HG02943 (cell line): Measurements from ENCODE around the gene AATK.
"Not testable (repeated sequence)": the region's sequence is repeated elsewhere in the genome, so short reads cannot be mapped to it uniquely, and the experiment has no call there.

Experiments
- ATAC-seq: cut with Tn5 transposase; IDR thresholded peaks from one replicate; pipeline ENCODE4 v1.9.1; 2021; ENCODE audit warnings: mild to moderate bottlenecking, low read depth, moderate library complexity; ENCODE audit not compliant: unreplicated experiment

The AATK gene

DNA sequence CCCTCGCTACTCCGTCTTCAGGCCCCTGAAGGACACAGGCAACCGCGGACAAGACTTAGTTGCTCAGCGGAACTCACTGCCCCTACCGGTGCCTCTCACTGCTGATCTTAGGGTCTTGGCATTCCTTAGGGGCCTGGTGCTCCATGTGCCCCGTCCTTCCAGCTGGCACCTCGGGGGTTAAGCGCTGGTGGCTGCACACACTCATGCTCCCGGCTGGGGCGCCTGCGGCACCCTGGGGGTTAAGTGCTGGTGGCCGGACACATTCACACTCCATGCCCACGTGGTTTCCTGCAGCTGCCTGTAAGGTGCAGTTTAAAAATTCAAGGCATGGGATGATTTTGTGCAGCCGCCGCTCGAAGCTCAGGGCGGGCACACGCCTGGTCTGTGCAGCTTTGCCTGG, 86.0 kb downstream of the AATK start:
- ATAC-seq = no peak

- ATAC-seq = not testable (repeated sequence)
These were observed 87.8 kb downstream of the AATK start for GRCh38 chr17:81078026-81078913.

DNA sequence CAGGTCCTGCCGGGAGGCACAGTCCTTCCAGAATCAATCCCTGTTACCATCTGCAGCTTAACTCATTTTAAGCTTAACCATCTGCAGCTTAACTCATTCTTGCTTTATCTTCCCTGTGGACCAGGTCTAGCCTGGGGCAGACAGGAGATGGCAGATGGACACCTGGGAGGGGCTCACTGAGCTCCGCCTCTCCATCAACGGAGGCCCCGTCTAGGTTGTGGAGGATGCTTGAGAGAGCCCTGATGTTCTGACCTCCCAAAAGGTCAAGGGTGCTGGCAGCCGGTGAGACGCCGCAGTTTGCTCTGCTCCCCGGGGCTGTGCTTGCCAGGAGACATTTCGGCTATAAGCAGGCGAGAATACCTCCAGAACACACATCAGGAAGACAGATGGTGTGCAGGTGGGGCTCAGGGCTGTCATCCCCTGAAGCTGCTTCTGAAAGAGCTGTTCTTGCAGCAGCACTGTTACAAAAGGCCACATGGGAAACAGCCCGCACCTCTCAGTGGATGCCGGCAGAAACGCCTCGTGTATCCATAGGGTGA, 89.8 kb downstream of the AATK start:
- ATAC-seq = no peak

DNA sequence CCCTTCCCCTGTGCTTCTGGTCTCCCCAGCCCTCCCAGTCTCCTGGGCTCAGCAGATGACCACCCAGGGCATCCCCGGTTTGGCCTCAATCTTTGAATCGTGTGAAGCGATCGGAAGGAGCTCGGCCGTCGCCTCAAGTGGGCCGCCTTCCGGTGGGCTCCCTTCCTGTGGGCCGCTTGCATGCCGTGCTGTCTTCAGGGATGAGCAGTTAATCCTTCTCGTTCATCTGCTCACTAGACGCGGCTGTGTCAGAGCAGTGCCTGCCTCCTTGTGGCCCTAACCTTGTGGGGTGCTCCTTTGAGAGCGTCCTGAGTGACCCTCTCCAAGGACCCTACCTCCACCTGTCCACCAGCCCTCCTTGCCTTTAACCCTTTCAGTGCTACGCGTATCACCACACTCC, 90.7 kb downstream of the AATK start:
- no peak for ATAC-seq

- no peak for ATAC-seq
These were observed 91.1 kb downstream of the AATK start for GRCh38 chr17:81074875-81075274.

DNA sequence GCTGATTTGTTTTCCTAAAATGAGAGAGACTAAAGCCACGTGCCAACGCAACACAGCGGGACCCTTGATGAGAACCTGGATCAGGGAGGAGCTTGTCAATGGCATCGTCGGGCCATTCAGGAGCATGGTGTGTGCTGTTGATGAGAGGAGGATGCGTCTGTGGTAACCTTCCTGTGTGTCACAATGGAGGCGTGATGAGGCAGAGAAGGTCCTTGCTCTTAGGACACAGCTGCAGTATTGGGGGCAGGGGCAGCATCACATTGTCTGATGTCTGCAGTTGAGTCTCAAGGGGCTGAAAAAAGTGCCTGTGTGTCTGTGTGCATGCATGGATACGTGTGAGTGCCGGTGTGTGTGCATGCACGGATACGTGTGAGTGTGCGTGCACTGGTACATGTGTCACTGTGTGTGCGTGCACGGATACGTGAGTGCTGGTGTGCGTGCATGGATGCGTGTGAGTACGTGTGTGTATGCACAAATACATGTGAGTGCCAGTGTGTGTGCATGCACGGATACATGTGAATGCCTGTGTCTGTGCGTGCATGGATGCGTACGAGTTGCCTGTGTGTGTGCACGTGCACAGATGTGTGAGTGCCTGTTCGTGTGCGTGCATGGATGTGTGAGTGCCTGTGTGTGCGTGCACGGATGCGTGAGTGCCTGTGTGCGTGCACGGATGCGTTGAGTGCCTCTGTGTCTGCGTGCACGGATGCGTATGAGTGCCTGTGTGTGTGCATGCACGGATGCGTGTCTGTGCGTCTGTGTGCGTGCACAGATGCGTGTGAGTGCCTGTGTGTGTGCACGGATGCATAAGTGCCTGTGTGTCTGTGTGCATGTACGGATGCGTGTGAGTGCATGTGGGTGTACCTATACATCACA, 91.8 kb downstream of the AATK start:
- no peak for ATAC-seq

- ATAC-seq = no peak
These were observed 94.0 kb downstream of the AATK start for GRCh38 chr17:81071761-81072741.

GRCh38 chr17:81070541-81071246, 95.3 kb downstream of the AATK start:
- no peak for ATAC-seq

- no peak for ATAC-seq
These were observed 96.8 kb downstream of the AATK start for GRCh38 chr17:81069135-81069645.

DNA sequence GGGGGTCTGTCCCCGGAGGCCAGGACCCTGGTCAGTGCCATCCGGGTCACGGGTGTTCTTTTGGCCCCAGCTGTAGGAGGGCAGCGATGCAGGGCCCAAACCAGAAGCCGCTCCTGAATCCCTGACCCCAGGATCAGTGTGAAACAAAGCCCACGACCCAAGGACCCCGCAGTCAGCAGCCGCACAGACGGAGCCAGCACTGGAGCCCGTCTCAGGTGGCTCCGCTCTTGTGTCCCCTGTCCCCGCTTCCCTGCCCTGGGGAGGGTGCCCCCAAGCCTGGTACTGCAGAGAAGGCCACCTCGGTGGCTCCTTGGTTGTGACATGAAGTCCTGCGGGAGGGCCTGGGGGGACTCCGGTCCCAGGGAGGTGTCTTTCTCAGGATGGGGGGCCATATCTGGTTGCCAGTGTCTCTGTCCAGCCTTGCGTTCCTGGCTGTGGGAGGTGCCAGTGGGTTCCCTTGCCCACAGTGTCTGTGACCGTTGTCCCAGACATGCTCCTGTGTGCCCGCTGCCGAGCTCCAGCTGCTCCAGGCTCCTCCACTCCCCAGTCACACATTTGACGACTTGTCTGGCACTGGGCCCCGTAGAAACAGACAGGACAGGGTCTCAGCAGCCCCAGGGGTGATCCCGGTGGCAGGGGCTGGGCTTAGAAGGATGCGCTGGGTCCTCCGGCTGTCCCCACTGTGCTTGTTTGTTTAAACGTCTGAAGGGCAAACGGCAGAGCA, 97.4 kb downstream of the AATK start:
- ATAC-seq = no peak

- no peak for ATAC-seq
These were observed 98.6 kb downstream of the AATK start for GRCh38 chr17:81067391-81067811.
